Measurements from ENCODE around the gene ITGA5.

Gene ITGA5

GRCh38 chr12:54415221-54415929 lies 3.7 kb downstream of the ITGA5 start:
- Histone ChIP-seq H3K79me2 (ENCODE audit: low read length) (no peaks in the 10 kb centered on the region), H3K27me3 (ENCODE audit: low read depth, low read length) (peaks cover 10% of the 10 kb centered on the region), H3K4me1 (ENCODE audit: low read length) (peaks cover 13% of the 10 kb centered on the region), H3K4me3 (ENCODE audit: low read length) (no peak overlapping the region), H2AFZ (ENCODE audit: low read depth, low read length) (no peak overlapping the region), H3K9me3 (ENCODE audit: insufficient read depth, low read length) (no peaks in the 10 kb centered on the region), H3K4me2 (ENCODE audit: low read length) (no peak overlapping the region), H3K36me3 (replicated peaks; ENCODE audit: low read depth, low read length) (no peaks in the 10 kb centered on the region), H3K27ac (ENCODE audit: low read length) (no peak overlapping the region), H3K9ac (ENCODE audit: low read length) (no peak overlapping the region), H4K20me1 (ENCODE audit: insufficient read depth, low read length) (no peaks in the 10 kb centered on the region)
- TF ChIP-seq CTCF (IDR thresholded peaks at IDR 0.05; ENCODE audit: low read depth, low read length) (no peak), EZH2phosphoT487 (IDR thresholded peaks at IDR 0.05; ENCODE audit: low read depth) (no peak)

- H3K4me3 ChIP-seq (ENCODE audit: low read length) = peak overlapping the region; percentile 41
- H3K9ac ChIP-seq (ENCODE audit: low read length) = peak overlapping the region; percentile 22; the same call in 1 of the 2 replicates
- no peak for TF ChIP-seq CTCF (IDR thresholded peaks at IDR 0.05; ENCODE audit: low read depth, low read length)
- TF ChIP-seq EZH2phosphoT487 (IDR thresholded peaks at IDR 0.05; ENCODE audit: low read depth) = no peak
- H3K9me3 ChIP-seq (ENCODE audit: insufficient read depth, low read length) = no peaks in the 10 kb centered on the region
- no peak overlapping the region for H3K27ac ChIP-seq (ENCODE audit: low read length)
- no peaks in the 10 kb centered on the region for H4K20me1 ChIP-seq (ENCODE audit: insufficient read depth, low read length)
- H3K4me2 ChIP-seq (ENCODE audit: low read length) = peak overlapping the region; percentile 69
- no peaks in the 10 kb centered on the region for H3K79me2 ChIP-seq (ENCODE audit: low read length)
- peak overlapping the region; percentile 94 for H2AFZ ChIP-seq (ENCODE audit: low read depth, low read length)
- no peaks in the 10 kb centered on the region for H3K27me3 ChIP-seq (ENCODE audit: low read depth, low read length)
- H3K36me3 ChIP-seq (replicated peaks; ENCODE audit: low read depth, low read length) = no peaks in the 10 kb centered on the region
- peaks cover 13% of the 10 kb centered on the region for H3K4me1 ChIP-seq (ENCODE audit: low read length)
Measured at GRCh38 chr12:54413284-54414190, 5.5 kb downstream of the ITGA5 start.

GRCh38 chr12:54412786-54413185 lies 6.3 kb downstream of the ITGA5 start:
- H4K20me1 ChIP-seq (ENCODE audit: insufficient read depth, low read length) = no peaks in the 10 kb centered on the region
- TF ChIP-seq CTCF (IDR thresholded peaks at IDR 0.05; ENCODE audit: low read depth, low read length) (no peak), EZH2phosphoT487 (IDR thresholded peaks at IDR 0.05; ENCODE audit: low read depth) (no peak)
- no peaks in the 10 kb centered on the region for H3K36me3 ChIP-seq (replicated peaks; ENCODE audit: low read depth, low read length)
- no peaks in the 10 kb centered on the region for H3K9me3 ChIP-seq (ENCODE audit: insufficient read depth, low read length)
- peak overlapping the region; percentile 41 for H3K4me3 ChIP-seq (ENCODE audit: low read length)
- peak overlapping the region; percentile 69 for H3K4me2 ChIP-seq (ENCODE audit: low read length)
- no peak overlapping the region for H3K27ac ChIP-seq (ENCODE audit: low read length)
- peaks cover 13% of the 10 kb centered on the region for H3K4me1 ChIP-seq (ENCODE audit: low read length)
- no peak overlapping the region; the same call in 1 of the 2 replicates for H3K9ac ChIP-seq (ENCODE audit: low read length)
- no peaks in the 10 kb centered on the region for H3K27me3 ChIP-seq (ENCODE audit: low read depth, low read length)
- peak overlapping the region; percentile 94 for H2AFZ ChIP-seq (ENCODE audit: low read depth, low read length)
- no peaks in the 10 kb centered on the region for H3K79me2 ChIP-seq (ENCODE audit: low read length)

GRCh38 chr12:54412348-54412747 lies 6.7 kb downstream of the ITGA5 start:
- TF ChIP-seq CTCF (IDR thresholded peaks at IDR 0.05; ENCODE audit: low read depth, low read length) = no peak
- TF ChIP-seq EZH2phosphoT487 (IDR thresholded peaks at IDR 0.05; ENCODE audit: low read depth) = no peak
- H3K4me2 ChIP-seq (ENCODE audit: low read length) = no peak overlapping the region
- no peaks in the 10 kb centered on the region for H3K9me3 ChIP-seq (ENCODE audit: insufficient read depth, low read length)
- H2AFZ ChIP-seq (ENCODE audit: low read depth, low read length) = no peak overlapping the region
- no peak overlapping the region for H3K4me3 ChIP-seq (ENCODE audit: low read length)
- H4K20me1 ChIP-seq (ENCODE audit: insufficient read depth, low read length) = no peaks in the 10 kb centered on the region
- no peaks in the 10 kb centered on the region for H3K27me3 ChIP-seq (ENCODE audit: low read depth, low read length)
- H3K9ac ChIP-seq (ENCODE audit: low read length) = no peak overlapping the region
- no peak overlapping the region for H3K27ac ChIP-seq (ENCODE audit: low read length)
- no peaks in the 10 kb centered on the region for H3K36me3 ChIP-seq (replicated peaks; ENCODE audit: low read depth, low read length)
- H3K4me1 ChIP-seq (ENCODE audit: low read length) = peaks cover 13% of the 10 kb centered on the region
- no peaks in the 10 kb centered on the region for H3K79me2 ChIP-seq (ENCODE audit: low read length)
